Measurements from ENCODE around the gene SRPK2.

SRPK2 gene

DNA sequence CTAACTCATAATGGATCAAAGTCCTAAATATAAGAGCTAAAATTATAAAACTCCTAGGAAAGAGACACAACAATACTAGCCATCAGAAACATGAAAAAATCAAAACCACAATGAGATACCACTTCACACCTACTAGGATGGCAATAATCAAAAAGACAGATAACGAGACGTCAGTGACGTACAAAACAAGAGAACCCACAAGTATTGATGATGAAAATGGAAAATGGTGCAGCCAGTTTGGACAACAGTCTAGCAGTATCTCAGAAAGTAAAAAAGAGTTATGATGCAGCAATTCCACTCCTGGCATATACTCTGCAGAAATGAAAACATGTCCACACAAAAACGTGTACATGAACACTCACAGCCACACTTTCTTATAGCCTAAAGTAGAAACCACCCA lies 173.5 kb downstream of the SRPK2 start:
- TF ChIP-seq, protein P1, sequence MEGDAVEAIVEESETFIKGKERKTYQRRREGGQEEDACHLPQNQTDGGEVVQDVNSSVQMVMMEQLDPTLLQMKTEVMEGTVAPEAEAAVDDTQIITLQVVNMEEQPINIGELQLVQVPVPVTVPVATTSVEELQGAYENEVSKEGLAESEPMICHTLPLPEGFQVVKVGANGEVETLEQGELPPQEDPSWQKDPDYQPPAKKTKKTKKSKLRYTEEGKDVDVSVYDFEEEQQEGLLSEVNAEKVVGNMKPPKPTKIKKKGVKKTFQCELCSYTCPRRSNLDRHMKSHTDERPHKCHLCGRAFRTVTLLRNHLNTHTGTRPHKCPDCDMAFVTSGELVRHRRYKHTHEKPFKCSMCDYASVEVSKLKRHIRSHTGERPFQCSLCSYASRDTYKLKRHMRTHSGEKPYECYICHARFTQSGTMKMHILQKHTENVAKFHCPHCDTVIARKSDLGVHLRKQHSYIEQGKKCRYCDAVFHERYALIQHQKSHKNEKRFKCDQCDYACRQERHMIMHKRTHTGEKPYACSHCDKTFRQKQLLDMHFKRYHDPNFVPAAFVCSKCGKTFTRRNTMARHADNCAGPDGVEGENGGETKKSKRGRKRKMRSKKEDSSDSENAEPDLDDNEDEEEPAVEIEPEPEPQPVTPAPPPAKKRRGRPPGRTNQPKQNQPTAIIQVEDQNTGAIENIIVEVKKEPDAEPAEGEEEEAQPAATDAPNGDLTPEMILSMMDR (IDR thresholded peaks at IDR 0.05) = no peak

DNA sequence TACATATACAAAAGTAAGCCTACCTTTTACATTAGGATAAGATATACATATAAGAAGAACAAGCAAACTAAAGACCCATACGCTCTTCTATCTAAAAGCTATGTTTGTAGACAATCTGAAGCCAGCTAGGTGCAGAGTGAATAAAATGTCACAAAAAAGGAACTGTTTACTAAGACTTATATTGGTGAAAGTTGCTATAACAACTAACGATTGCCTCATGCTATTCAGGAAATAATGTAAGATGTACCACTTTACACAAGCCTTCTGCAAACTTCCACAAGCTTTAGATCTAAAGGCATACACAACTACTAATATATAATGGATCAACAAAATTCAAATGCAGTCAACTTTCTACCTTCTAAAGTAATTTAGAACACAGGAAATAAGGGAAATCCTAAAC lies 175.1 kb downstream of the SRPK2 start:
- TF ChIP-seq, protein P1 (IDR thresholded peaks at IDR 0.05) = no peak

DNA sequence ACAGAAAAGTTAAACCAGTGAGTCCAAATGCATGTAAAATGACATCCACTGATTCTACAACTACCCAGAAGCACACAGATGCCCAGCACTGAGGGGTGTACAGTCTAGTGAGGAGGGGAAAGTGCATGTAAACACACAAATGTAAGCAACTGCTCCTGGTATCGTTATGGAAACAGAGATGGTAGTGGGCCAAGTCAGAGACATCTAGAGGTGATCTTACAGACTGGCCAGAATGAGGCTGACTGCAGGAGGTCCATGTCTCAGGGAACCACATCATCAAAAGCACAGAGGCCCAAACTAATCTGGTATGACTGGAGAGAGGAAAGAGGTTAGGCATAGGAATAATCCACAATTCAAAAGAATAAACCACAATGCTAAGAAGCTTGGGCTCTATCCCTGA lies 176.5 kb downstream of the SRPK2 start:
- TF ChIP-seq, protein P1 (IDR thresholded peaks at IDR 0.05) = no peak

DNA sequence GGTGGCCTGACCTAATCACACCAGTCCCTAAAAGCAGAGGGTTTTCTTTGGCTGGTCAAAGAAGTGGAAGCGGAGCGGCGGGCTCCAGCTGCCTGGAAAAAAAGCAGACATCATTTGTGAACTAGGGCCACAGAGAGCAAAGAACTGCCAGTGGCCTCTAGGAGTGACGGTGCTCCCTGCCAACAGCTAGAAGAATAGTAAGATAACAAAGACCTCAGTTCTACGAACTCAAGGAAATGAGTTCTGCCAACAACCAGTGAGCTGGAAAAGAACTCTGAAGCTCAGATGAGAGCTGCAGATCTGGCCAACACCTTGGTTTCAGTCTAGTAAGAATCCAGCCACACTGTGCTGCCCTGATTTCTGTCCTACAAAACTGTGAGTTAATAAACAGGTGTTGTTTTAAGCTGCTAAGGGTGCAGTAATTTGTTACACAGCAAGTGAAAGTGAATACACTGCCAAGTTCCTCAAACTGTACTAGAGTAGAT lies 178.0 kb downstream of the SRPK2 start:
- TF ChIP-seq, protein P1 (IDR thresholded peaks at IDR 0.05) = no peak

DNA sequence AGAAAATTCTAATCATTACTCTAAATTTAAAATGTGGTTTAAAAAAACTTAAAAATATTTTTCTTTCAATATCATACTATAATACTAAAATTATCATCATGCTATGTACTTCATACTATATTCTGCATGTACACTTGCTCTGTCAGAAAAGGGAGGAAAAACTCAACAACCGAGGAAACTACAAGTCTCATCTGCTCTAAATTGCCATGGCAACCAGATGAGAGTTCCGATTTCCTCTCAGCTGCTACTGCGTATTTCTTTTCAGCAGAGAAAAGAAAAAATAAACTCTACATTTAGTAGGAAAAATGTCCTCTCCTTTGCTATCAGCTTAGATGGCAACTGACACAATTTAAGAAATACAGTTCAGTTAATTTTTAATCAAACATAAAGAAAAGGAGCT lies 178.9 kb downstream of the SRPK2 start:
- TF ChIP-seq, protein P1 (IDR thresholded peaks at IDR 0.05) = no peak

DNA sequence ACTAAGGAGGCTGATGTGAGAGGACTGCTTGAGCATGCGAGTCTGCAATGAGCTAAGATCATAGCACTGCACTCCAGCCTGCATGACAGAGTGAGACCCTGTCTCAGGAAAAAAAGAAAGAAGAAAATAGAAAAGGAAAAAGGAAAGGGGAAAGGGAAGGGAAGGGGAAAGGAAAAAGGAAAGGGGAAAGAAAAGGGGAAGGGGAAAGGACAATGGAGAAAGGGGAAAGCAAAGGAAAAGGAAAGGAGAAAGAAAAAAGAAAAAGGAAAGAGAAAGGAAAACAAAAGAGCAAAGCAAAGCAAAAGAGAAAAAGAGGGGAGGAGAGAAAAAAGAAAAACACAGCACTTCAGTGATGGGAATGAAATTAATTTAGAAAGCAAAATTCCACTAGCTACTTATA lies 179.3 kb downstream of the SRPK2 start:
- TF ChIP-seq, protein P1 (IDR thresholded peaks at IDR 0.05) = no peak

DNA sequence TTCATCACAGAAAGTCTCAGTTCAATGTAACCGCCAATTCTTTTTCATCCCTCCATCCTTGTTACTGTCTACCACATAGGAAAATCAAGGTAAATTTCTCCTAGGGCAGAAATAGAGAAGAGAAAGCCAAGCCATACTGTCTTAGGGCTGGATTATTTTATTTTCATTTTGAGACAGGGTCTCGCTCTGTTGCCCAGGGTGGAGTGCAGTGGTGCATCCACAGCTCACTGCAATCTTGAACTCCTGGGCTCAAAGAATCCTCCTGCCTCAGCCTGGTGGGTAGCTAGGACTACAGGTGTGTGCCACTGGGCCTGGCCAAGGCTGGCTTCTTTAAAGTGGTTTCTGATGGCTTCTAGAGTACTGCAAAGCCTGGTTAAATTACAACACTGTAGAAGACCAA lies 181.7 kb downstream of the SRPK2 start:
- TF ChIP-seq, protein P1 (IDR thresholded peaks at IDR 0.05) = no peak

DNA sequence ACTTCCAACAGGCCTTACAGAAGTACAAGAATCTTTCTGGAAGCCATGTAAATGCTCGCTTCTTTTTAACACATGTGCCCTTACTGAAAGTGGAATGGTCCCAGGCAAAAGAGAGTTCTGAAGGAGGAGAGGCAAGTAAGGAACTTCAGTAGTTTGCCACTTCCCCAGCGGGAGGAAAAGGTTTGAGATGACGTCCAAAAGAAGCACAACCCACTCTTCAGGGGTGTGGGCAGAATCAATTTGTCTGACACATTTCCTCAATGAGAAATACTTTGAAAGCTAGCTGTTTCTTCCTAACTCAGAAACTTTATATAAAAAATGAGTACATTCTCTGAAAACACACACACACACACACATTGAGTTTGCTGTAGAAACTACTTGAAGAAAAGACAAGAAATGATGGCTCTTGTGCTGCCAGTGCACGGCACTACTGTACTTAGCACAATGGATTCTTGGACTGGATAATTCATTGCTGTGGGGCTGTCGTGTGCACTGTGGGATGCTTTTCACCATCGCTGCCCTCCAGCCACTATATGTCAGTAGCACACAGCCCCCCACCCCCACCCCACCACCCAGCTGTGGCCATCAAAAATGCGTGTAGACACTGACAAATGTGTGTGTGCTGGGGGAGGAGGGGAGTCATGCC lies 183.0 kb downstream of the SRPK2 start:
- TF ChIP-seq, protein P1 (IDR thresholded peaks at IDR 0.05) = no peak
